Astrocyte (in vitro differentiated cells and primary cell): ENCODE data around the gene TCF7. TPM values are rescaled to one million over a fixed set of nuclear protein-coding genes. Genes with fewer than 3 reads are reported as not detected.

Source experiments
- DNase-seq: peaks from one replicate; pipeline ENCODE4 v3.0.0-alpha.2; 2010; ENCODE audit warnings: low read depth
- FAIRE-seq: peaks from 2 replicates; lab custom pipeline; 2011; peaks lifted over from hg19 to GRCh38; lab: Jason Lieb, UNC
- H2AFZ ChIP-seq: 2 replicates; pipeline ENCODE4 v1.6.0; 2012; ENCODE audit warnings: low read depth, low read length, inconsistent platforms
- H3K27ac ChIP-seq: 2 replicates; pipeline ENCODE4 v1.5.1; 2011; ENCODE audit warnings: low read depth, low read length, inconsistent platforms
- H3K27me3 ChIP-seq: 2 replicates; pipeline ENCODE4 v1.6.0; 2011; ENCODE audit warnings: low read length, inconsistent platforms; ENCODE audit not compliant: insufficient read depth
- H3K36me3 ChIP-seq: 2 replicates; pipeline ENCODE4 v1.5.1; 2011; ENCODE audit warnings: low read length, inconsistent platforms; ENCODE audit not compliant: insufficient read depth
- H3K4me1 ChIP-seq: 2 replicates; pipeline ENCODE4 v1.5.1; 2011; ENCODE audit warnings: low read length, inconsistent platforms; ENCODE audit not compliant: insufficient read depth
- H3K4me2 ChIP-seq: 2 replicates; pipeline ENCODE4 v1.6.0; 2012; ENCODE audit warnings: low read length, inconsistent platforms
- H3K4me3 ChIP-seq: 2 replicates; pipeline ENCODE4 v1.5.1; 2011; ENCODE audit warnings: low read depth, mild to moderate bottlenecking, low read length, inconsistent platforms; ENCODE audit not compliant: insufficient read depth
- H3K79me2 ChIP-seq: 2 replicates; pipeline ENCODE4 v1.6.0; 2012; ENCODE audit warnings: mild to moderate bottlenecking, low read length, inconsistent platforms; ENCODE audit not compliant: insufficient read depth
- H3K9ac ChIP-seq: 2 replicates; pipeline ENCODE4 v1.6.0; 2012; ENCODE audit warnings: mild to moderate bottlenecking, low read length, inconsistent platforms
- H3K9me3 ChIP-seq: 2 replicates; pipeline ENCODE4 v1.5.1; 2012; ENCODE audit warnings: low read depth, mild to moderate bottlenecking, low read length, inconsistent platforms; ENCODE audit not compliant: insufficient read depth
- H4K20me1 ChIP-seq: 2 replicates; pipeline ENCODE4 v1.6.0; 2012; ENCODE audit warnings: low read length, inconsistent platforms; ENCODE audit not compliant: insufficient read depth
- H3K27ac Mint-ChIP-seq: one replicate; pipeline ENCODE4 v1.8.0; 2021; ENCODE audit warnings: mild to moderate bottlenecking, mixed read lengths; ENCODE audit not compliant: unreplicated experiment
- H3K27me3 Mint-ChIP-seq: one replicate; pipeline ENCODE4 v1.8.0; 2021; ENCODE audit warnings: low read depth, mixed read lengths; ENCODE audit not compliant: unreplicated experiment
- H3K36me3 Mint-ChIP-seq: one replicate; pipeline ENCODE4 v1.8.0; 2021; ENCODE audit warnings: low read depth, mixed read lengths; ENCODE audit not compliant: unreplicated experiment
- H3K4me1 Mint-ChIP-seq: one replicate; pipeline ENCODE4 v1.8.0; 2021; ENCODE audit warnings: low read depth, mixed read lengths; ENCODE audit not compliant: unreplicated experiment
- H3K4me3 Mint-ChIP-seq: one replicate; pipeline ENCODE4 v1.8.0; 2021; ENCODE audit warnings: mild to moderate bottlenecking, moderate library complexity, mixed read lengths; ENCODE audit not compliant: unreplicated experiment
- H3K9me3 Mint-ChIP-seq: one replicate; pipeline ENCODE4 v1.8.0; 2021; ENCODE audit warnings: mild to moderate bottlenecking, mixed read lengths; ENCODE audit not compliant: unreplicated experiment
- EZH2 ChIP-seq: IDR thresholded peaks from 2 replicates; pipeline ENCODE4 v1.6.1; 2012; ENCODE audit warnings: mild to moderate bottlenecking, low read length, inconsistent platforms; ENCODE audit not compliant: insufficient read depth
- total RNA-seq: library from RNA; stranded (reverse); gene quantifications from 2 replicates; pipeline ENCODE4 v1.2.1, GENCODE V29; 2021
- TF ChIP-seq, protein P1 (sequence below): IDR thresholded peaks from 2 replicates; pipeline ENCODE4 v1.5.1; 2011; ENCODE audit warnings: low read depth, mild to moderate bottlenecking, inconsistent platforms, low read length, moderate library complexity; ENCODE audit not compliant: insufficient read depth

Gene TCF7
- total RNA-seq, 1 donor from 2014 or later, result 2.6 TPM

DNA sequence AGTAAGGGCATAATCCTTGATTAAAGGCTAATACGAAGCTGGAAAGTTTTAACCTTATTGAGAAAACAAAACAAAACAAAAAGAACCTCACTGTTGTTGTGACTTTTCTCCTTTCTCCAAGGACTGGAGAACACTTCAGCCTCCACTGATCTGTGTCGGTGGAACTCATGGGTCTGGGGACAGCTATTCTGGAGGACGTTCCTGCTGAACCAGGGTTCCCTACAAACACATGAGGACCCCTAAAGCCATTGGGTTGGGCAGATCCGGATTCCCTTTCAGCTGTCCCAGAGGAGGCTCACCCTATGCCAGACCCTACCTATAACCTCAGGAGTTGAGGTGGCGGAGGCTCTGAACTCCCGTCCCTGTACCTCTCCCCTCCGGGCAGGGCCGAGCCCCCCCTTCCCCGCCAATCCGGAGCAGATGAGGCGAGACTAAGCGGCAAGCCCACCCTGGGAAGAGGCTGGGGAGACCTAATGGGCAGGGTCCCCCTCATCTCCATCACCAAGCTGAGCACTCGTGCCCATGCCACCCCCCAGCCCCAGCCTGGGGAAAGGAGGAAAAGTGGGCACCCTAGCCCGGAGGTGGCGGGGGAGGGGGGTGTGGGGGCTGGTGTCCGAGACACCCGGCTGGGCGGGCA, 1.6 kb upstream of the TCF7 start:
- TF ChIP-seq, protein P1, sequence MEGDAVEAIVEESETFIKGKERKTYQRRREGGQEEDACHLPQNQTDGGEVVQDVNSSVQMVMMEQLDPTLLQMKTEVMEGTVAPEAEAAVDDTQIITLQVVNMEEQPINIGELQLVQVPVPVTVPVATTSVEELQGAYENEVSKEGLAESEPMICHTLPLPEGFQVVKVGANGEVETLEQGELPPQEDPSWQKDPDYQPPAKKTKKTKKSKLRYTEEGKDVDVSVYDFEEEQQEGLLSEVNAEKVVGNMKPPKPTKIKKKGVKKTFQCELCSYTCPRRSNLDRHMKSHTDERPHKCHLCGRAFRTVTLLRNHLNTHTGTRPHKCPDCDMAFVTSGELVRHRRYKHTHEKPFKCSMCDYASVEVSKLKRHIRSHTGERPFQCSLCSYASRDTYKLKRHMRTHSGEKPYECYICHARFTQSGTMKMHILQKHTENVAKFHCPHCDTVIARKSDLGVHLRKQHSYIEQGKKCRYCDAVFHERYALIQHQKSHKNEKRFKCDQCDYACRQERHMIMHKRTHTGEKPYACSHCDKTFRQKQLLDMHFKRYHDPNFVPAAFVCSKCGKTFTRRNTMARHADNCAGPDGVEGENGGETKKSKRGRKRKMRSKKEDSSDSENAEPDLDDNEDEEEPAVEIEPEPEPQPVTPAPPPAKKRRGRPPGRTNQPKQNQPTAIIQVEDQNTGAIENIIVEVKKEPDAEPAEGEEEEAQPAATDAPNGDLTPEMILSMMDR, result no peak
- TF ChIP-seq EZH2, result no peak
- peaks cover 7% of the 10 kb centered on the region for H3K36me3 ChIP-seq
- no peak for FAIRE-seq
- Mint-ChIP-seq H3K4me1 (peaks cover 8% of the 10 kb centered on the region), H3K27me3 (peaks cover 34% of the 10 kb centered on the region), H3K36me3 (peaks cover 2% of the 10 kb centered on the region), H3K27ac (peak overlapping the region; percentile 68), H3K9me3 (no peaks in the 10 kb centered on the region), H3K4me3 (no peak overlapping the region)
- no peak overlapping the region for H3K27ac ChIP-seq
- H3K79me2 ChIP-seq, result peaks cover 2% of the 10 kb centered on the region
- H4K20me1 ChIP-seq, result peaks cover 24% of the 10 kb centered on the region
- H3K4me3 ChIP-seq, result no peak overlapping the region
- no peak overlapping the region for H2AFZ ChIP-seq
- H3K9me3 ChIP-seq, result no peaks in the 10 kb centered on the region
- DNase-seq, result no peak
- H3K4me2 ChIP-seq, result no peak overlapping the region
- H3K4me1 ChIP-seq, result peaks cover 29% of the 10 kb centered on the region
- no peak overlapping the region for H3K9ac ChIP-seq
- H3K27me3 ChIP-seq, result peaks cover 4% of the 10 kb centered on the region

DNA sequence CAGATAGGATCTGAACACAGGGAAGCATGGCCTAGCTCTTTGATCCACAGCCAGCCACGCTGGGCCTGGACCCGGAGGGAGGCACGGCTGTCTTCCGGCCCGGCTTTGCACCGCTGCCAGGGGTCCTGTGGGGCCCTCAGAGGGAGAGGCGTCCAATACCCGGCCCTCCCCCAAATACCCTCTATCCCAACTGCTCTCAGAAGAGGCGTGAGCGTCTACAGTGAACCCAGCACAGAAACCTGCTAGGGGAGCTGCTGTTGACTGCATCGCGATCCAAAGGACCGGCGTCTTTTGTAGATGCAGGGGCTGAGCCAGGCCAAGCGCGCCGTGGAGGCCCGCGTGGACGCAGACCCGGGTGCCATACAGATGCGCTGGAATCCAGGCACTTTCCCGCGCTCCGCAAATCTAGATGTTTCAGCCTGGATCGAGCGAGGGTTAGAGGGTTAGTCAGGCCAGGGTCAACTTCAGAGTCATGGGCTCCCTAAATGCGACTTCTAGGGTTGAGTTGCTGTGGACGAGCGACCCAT, 1.1 kb upstream of the TCF7 start:
- Histone ChIP-seq H3K4me1 (peaks cover 29% of the 10 kb centered on the region), H2AFZ (peak overlapping the region; percentile 98), H3K79me2 (peaks cover 3% of the 10 kb centered on the region), H4K20me1 (peaks cover 29% of the 10 kb centered on the region), H3K36me3 (peaks cover 9% of the 10 kb centered on the region), H3K9ac (no peak overlapping the region), H3K9me3 (no peaks in the 10 kb centered on the region), H3K4me3 (peak overlapping the region; percentile 63), H3K27ac (no peak overlapping the region), H3K4me2 (peak overlapping the region; percentile 92), H3K27me3 (peaks cover 4% of the 10 kb centered on the region)
- Mint-ChIP-seq H3K4me1 (peaks cover 8% of the 10 kb centered on the region), H3K9me3 (no peaks in the 10 kb centered on the region), H3K36me3 (peaks cover 2% of the 10 kb centered on the region), H3K4me3 (peak overlapping the region; percentile 80), H3K27me3 (peaks cover 34% of the 10 kb centered on the region), H3K27ac (no peak overlapping the region)
- DNase-seq, result no peak
- no peak for FAIRE-seq
- TF ChIP-seq, protein P1, result no peak
- no peak for TF ChIP-seq EZH2
